ENCODE results near the gene CHST8. TPM values are rescaled to one million over a fixed set of nuclear protein-coding genes. Genes with fewer than 3 reads are reported as not detected.
"Not testable (repeated sequence)": the region's sequence is repeated elsewhere in the genome, so short reads cannot be mapped to it uniquely, and the experiment has no call there.

The CHST8 gene
- total and polyA plus RNA-seq, 9 donors = 0.48 to 2.5 (median 1.0) TPM; not detected in 1

DNA sequence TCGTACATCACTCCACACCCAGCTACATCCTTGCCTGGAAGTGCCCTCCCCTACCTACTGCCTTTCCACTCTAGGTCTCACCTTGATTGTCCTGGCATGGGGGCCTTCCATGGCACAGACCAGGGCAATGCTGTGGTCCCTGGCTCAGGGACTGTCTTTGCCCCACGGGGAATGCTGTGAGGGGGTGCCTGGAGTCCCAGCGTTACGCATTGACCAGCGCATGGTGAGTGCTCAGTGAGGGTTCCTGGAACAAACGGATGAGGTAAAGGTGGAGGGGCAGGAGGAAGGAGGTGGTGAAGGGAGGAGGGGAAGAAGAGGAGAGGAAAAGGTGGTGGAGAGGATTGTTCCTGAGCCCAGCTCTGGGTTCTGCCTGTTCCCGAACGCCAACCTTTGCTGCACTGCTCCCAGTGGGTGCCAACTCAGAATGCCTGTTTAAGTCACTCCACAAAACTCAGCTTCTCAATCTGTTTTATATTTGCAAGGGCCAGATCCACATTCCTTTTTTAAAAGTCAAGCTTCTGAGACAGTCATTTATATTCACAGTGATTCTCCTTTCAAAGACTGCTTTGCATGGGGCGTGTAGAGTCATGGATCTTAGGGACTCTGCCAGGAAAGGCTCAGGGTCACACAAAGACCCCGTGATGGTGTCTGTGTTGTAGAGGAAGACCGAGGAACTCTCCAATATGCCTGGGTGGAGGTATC, 40.8 kb downstream of the CHST8 start:
- Histone ChIP-seq H3K27me3 (no peaks in the 10 kb centered on the region), H3K9me3 (no peaks in the 10 kb centered on the region), H3K36me3 (no peaks in the 10 kb centered on the region), H3K27ac (no peak overlapping the region), H3K4me1 (ENCODE audit: insufficient read depth) (no peaks in the 10 kb centered on the region), H3K4me3 (no peak overlapping the region)
- no peak for DNase-seq
- TF ChIP-seq EP300 (IDR thresholded peaks at IDR 0.05) = no peak
- TF ChIP-seq POLR2A (IDR thresholded peaks at IDR 0.05) = no peak
- TF ChIP-seq, protein P1, sequence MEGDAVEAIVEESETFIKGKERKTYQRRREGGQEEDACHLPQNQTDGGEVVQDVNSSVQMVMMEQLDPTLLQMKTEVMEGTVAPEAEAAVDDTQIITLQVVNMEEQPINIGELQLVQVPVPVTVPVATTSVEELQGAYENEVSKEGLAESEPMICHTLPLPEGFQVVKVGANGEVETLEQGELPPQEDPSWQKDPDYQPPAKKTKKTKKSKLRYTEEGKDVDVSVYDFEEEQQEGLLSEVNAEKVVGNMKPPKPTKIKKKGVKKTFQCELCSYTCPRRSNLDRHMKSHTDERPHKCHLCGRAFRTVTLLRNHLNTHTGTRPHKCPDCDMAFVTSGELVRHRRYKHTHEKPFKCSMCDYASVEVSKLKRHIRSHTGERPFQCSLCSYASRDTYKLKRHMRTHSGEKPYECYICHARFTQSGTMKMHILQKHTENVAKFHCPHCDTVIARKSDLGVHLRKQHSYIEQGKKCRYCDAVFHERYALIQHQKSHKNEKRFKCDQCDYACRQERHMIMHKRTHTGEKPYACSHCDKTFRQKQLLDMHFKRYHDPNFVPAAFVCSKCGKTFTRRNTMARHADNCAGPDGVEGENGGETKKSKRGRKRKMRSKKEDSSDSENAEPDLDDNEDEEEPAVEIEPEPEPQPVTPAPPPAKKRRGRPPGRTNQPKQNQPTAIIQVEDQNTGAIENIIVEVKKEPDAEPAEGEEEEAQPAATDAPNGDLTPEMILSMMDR (IDR thresholded peaks at IDR 0.05) = no peak
- intact Hi-C loops (cut with DNase I) = no loop called here
- 73 to 81% (median 76%) methylated on average over 11 of the region's 11 CpGs for WGBS, 3 donors

GRCh38 chr19:33663316-33663715, 41.6 kb downstream of the CHST8 start:
- 85 to 93% (median 85%) methylated on average over 9 of the region's 9 CpGs for WGBS, 3 donors
- H3K4me1 ChIP-seq (ENCODE audit: insufficient read depth); H3K36me3 ChIP-seq; H3K4me3 ChIP-seq; H3K27me3 ChIP-seq; H3K9me3 ChIP-seq; H3K27ac ChIP-seq; DNase-seq; intact Hi-C loops (cut with DNase I): not testable (repeated sequence)

GRCh38 chr19:33664744-33665143, 43.0 kb downstream of the CHST8 start:
- DNase-seq = no peak
- H3K4me1 ChIP-seq (ENCODE audit: insufficient read depth) = no peaks in the 10 kb centered on the region
- TF ChIP-seq EP300 (IDR thresholded peaks at IDR 0.05) (no peak), POLR2A (IDR thresholded peaks at IDR 0.05) (no peak)
- TF ChIP-seq, protein P1 (IDR thresholded peaks at IDR 0.05) = no peak
- H3K27ac ChIP-seq = no peak overlapping the region
- 88 to 89% (median 88%) methylated on average over 5 of the region's 5 CpGs for WGBS, 3 donors
- H3K4me3 ChIP-seq = no peak overlapping the region
- no peaks in the 10 kb centered on the region for H3K36me3 ChIP-seq
- H3K27me3 ChIP-seq = no peaks in the 10 kb centered on the region
- intact Hi-C loops (cut with DNase I) = no loop called here
- H3K9me3 ChIP-seq = no peaks in the 10 kb centered on the region

DNA sequence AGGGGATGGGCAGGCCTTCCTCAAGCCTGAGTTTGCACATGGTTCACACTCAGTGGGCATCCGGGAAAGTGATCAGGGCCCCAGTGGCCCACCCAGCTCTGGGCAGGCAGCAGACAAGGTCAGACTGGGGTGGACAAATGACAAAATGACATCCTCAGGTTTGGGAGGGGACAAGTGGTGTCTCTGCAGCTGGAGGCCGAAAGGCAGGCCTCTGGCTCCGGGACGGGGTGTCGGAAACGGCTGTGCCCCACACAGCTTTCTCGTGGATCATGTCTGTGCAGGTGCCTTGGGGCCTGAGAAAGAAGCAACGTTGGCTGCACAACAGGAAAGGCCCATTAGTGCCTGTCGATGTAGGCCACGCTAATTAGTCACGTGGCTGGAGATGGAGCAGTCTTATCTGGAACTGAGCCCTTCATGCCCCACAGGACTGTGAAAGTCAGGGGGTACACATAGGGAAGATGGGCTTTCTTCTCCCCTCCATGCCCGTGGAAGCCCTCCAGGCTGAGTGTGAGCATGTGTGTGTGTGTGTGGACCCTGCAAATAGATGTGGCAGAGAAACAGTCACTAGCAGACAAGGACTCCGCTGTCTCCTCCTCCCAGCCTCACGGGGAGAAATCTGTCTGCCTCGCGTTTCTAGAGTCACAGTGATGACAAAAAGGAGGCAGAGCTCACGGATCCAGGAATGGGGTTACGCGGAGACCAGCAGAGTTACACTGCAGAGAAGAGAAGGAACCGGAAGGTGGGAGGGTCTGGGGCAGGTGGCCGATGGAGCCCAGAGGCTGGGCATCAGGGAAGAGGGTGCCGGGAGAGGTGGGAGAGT, 44.2 kb downstream of the CHST8 start:
- Histone ChIP-seq H3K4me3 (no peak overlapping the region), H3K27me3 (no peaks in the 10 kb centered on the region), H3K36me3 (no peaks in the 10 kb centered on the region), H3K9me3 (no peaks in the 10 kb centered on the region), H3K27ac (no peak overlapping the region), H3K4me1 (ENCODE audit: insufficient read depth) (no peaks in the 10 kb centered on the region)
- intact Hi-C loops (cut with DNase I) = no loop called here
- TF ChIP-seq, protein P1 (IDR thresholded peaks at IDR 0.05) = no peak
- TF ChIP-seq POLR2A (IDR thresholded peaks at IDR 0.05) (no peak), EP300 (IDR thresholded peaks at IDR 0.05) (no peak)
- WGBS, 3 donors = 77 to 79% (median 79%) methylated on average over 22 of the region's 22 CpGs
- DNase-seq = no peak
